Naive thymus-derived CD4-positive, alpha-beta T cell (primary cell): Measurements from ENCODE around the gene RSPO3. TPM values are rescaled to one million over a fixed set of nuclear protein-coding genes. Genes with fewer than 3 reads are reported as not detected.

Source experiments
- ATAC-seq: fragments of 150-1000 bp; cut with Tn5 transposase; 2 replicates; pipeline ENCODE4 v1.10.0; 2021; ENCODE audit warnings: mild to moderate bottlenecking, moderate library complexity
- CTCF ChIA-PET: fragments of 350-600 bp; sonication (Branson Sonifier 250); formaldehyde crosslinking; loops from one replicate; lab custom pipeline; 2021; ENCODE audit warnings: antibody characterized with exemption; lab: Charles Lee
- POLR2A ChIA-PET: fragments of 350-600 bp; sonication (Branson Sonifier 250); formaldehyde crosslinking; loops from one replicate; lab custom pipeline; 2021; ENCODE audit warnings: antibody characterized with exemption, inconsistent platforms; lab: Charles Lee
- DNase-seq, 9 donors: peaks; one replicate each; pipeline versions ENCODE4 v3.0.0 to v3.0.0-alpha.2; 2020 to 2022; ENCODE audit warnings: mixed read lengths in 1 of 9
- H3K27ac ChIP-seq: one replicate; pipeline ENCODE4 v1.7.0; 2013; ENCODE audit warnings: mild to moderate bottlenecking, low read depth, low read length, moderate library complexity
- H3K27me3 ChIP-seq, 2 donors: one replicate each; pipeline ENCODE4 v1.7.0; 2013; ENCODE audit warnings: low read length in 2 of 2, mild to moderate bottlenecking in 2 of 2, moderate library complexity in 2 of 2; ENCODE audit not compliant: control insufficient read depth in 2 of 2, insufficient read depth in 2 of 2
- H3K36me3 ChIP-seq, 3 experiments: 1 replicate in 2 of 3; 2 replicates in 1 of 3; pipeline ENCODE4 v1.7.0; 2013; ENCODE audit warnings: low read length in 3 of 3, mild to moderate bottlenecking in 3 of 3, moderate library complexity in 1 of 3; ENCODE audit not compliant: insufficient read depth in 3 of 3, control insufficient read depth in 2 of 3
- H3K4me1 ChIP-seq, 2 donors: one replicate each; pipeline ENCODE4 v1.7.0; 2013; ENCODE audit warnings: low read length in 2 of 2, mild to moderate bottlenecking in 2 of 2, moderate library complexity in 1 of 2; ENCODE audit not compliant: control insufficient read depth in 2 of 2, insufficient read depth in 2 of 2
- H3K4me3 ChIP-seq: 2 replicates; pipeline ENCODE4 v1.7.0; 2013; ENCODE audit warnings: mild to moderate bottlenecking, low read length
- H3K9me3 ChIP-seq, 3 experiments: 1 replicate in 2 of 3; 2 replicates in 1 of 3; pipeline ENCODE4 v1.7.0; 2013; ENCODE audit warnings: low read length in 3 of 3; ENCODE audit not compliant: control insufficient read depth in 2 of 3
- H3K27ac Mint-ChIP-seq, 9 donors: one replicate each; pipeline ENCODE4 v1.8.0; 2020 to 2022; ENCODE audit warnings: mixed read lengths in 9 of 9, mild to moderate bottlenecking in 8 of 9, moderate library complexity in 5 of 9, inconsistent platforms in 2 of 9
- H3K27me3 Mint-ChIP-seq, 5 donors: one replicate each; pipeline ENCODE4 v1.8.0; 2021 to 2022; ENCODE audit warnings: mixed read lengths in 5 of 5, mild to moderate bottlenecking in 1 of 5
- H3K36me3 Mint-ChIP-seq, 5 donors: one replicate each; pipeline ENCODE4 v1.8.0; 2020 to 2022; ENCODE audit warnings: mixed read lengths in 5 of 5, mild to moderate bottlenecking in 3 of 5, inconsistent platforms in 1 of 5
- H3K4me1 Mint-ChIP-seq, 7 donors: one replicate each; pipeline ENCODE4 v1.8.0; 2020 to 2022; ENCODE audit warnings: mixed read lengths in 7 of 7, mild to moderate bottlenecking in 3 of 7, inconsistent platforms in 1 of 7
- H3K4me3 Mint-ChIP-seq, 10 donors: one replicate each; pipeline ENCODE4 v1.8.0; 2020 to 2022; ENCODE audit warnings: mild to moderate bottlenecking in 10 of 10, mixed read lengths in 10 of 10, moderate library complexity in 6 of 10, inconsistent platforms in 2 of 10
- H3K9me3 Mint-ChIP-seq, 11 donors: one replicate each; pipeline ENCODE4 v1.8.0; 2020 to 2022; ENCODE audit warnings: mixed read lengths in 11 of 11, mild to moderate bottlenecking in 4 of 11, inconsistent platforms in 1 of 11, moderate library complexity in 1 of 11
- intact Hi-C, 2 donors: fragments of 100-400 bp; cut with micrococcal nuclease; formaldehyde crosslinking; loops; one replicate each; pipeline ENCODE4 v1.15.1; 2023
- polyA plus RNA-seq, 2 donors: library from polyadenylated mRNA; unstranded; fragments of 300-500 nt; fragmentation: Illumina TruSeq; gene quantifications; one replicate each; pipeline ENCODE4 v1.2.3, GENCODE V29; 2021
- total RNA-seq, 6 experiments: library from RNA in 5 of 6; stranded (reverse) in 5 of 6; gene quantifications; 1 replicate in 5 of 6; 2 replicates in 1 of 6; pipeline ENCODE4 v1.2.3 and lab custom pipeline; 2021 to 2026

RSPO3 gene
- total and polyA plus RNA-seq, 7 experiments from 2014 or later = not detected

- Mint-ChIP-seq H3K27ac (no peak overlapping the region), H3K4me3 (no peak overlapping the region), H3K9me3 (peaks cover 0 to 7% (median 4%) of the 10 kb centered on the region in 11 donors), H3K36me3 (no peaks in the 10 kb centered on the region), H3K27me3 (peaks cover 0 to 21% (median 11%) of the 10 kb centered on the region in 5 donors), H3K4me1 (no peaks in the 10 kb centered on the region)
- no peak overlapping the region for H3K4me3 ChIP-seq
- ATAC-seq (no peak), DNase-seq (no peak)
- intact Hi-C loops = no loop called here
- no peak overlapping the region for H3K27ac ChIP-seq
- ChIA-PET POLR2A (no interaction called here), CTCF (no interaction called here)
- H3K27me3 ChIP-seq = no peaks in the 10 kb centered on the region
- H3K9me3 ChIP-seq = no peaks in the 10 kb centered on the region
- no peaks in the 10 kb centered on the region for H3K4me1 ChIP-seq
- H3K36me3 ChIP-seq = no peaks in the 10 kb centered on the region
Measured at GRCh38 chr6:127164565-127164964, 46.1 kb downstream of the RSPO3 start.

GRCh38 chr6:127173156-127173940 is 54.9 kb downstream of the RSPO3 start:
- Histone ChIP-seq H3K27ac (no peak overlapping the region), H3K36me3 (no peaks in the 10 kb centered on the region), H3K9me3 (no peaks in the 10 kb centered on the region), H3K4me3 (no peak overlapping the region), H3K4me1 (no peaks in the 10 kb centered on the region), H3K27me3 (no peaks in the 10 kb centered on the region)
- POLR2A ChIA-PET = no interaction called here
- Mint-ChIP-seq H3K4me3 (no peak overlapping the region), H3K27ac (no peak overlapping the region), H3K9me3 (peaks cover 0 to 7% (median 3%) of the 10 kb centered on the region in 11 donors), H3K36me3 (no peaks in the 10 kb centered on the region), H3K4me1 (no peaks in the 10 kb centered on the region), H3K27me3 (peaks cover 6 to 43% (median 27%) of the 10 kb centered on the region in 5 donors)
- intact Hi-C loops = no loop called here
- no peak for ATAC-seq
- DNase-seq = no peak
- CTCF ChIA-PET = no interaction called here

GRCh38 chr6:127176146-127176545 is 57.7 kb downstream of the RSPO3 start:
- Histone ChIP-seq H3K27me3 (peaks cover 0 to 9% of the 10 kb centered on the region in 2 donors), H3K36me3 (no peaks in the 10 kb centered on the region), H3K27ac (no peak overlapping the region), H3K9me3 (no peaks in the 10 kb centered on the region), H3K4me1 (no peaks in the 10 kb centered on the region), H3K4me3 (no peak overlapping the region)
- Mint-ChIP-seq H3K4me1 (no peaks in the 10 kb centered on the region), H3K27ac (no peak overlapping the region), H3K27me3 (peaks cover 18 to 39% (median 26%) of the 10 kb centered on the region in 5 donors), H3K4me3 (no peak overlapping the region), H3K36me3 (no peaks in the 10 kb centered on the region), H3K9me3 (no peaks in the 10 kb centered on the region)
- ChIA-PET POLR2A (no interaction called here), CTCF (no interaction called here)
- ATAC-seq (no peak), DNase-seq (no peak)
- intact Hi-C loops = no loop called here

- Histone ChIP-seq H3K9me3 (no peaks in the 10 kb centered on the region), H3K27ac (no peak overlapping the region), H3K36me3 (no peaks in the 10 kb centered on the region), H3K4me1 (no peaks in the 10 kb centered on the region), H3K4me3 (no peak overlapping the region), H3K27me3 (peaks cover 0 to 9% of the 10 kb centered on the region in 2 donors)
- Mint-ChIP-seq H3K36me3 (no peaks in the 10 kb centered on the region), H3K4me1 (no peaks in the 10 kb centered on the region), H3K27ac (no peak overlapping the region), H3K9me3 (peaks cover 0 to 2% (median 0%) of the 10 kb centered on the region in 11 donors), H3K4me3 (no peak overlapping the region), H3K27me3 (peaks cover 18 to 39% (median 27%) of the 10 kb centered on the region in 5 donors)
- POLR2A ChIA-PET = interaction anchor here (0.7 kb wide), 1 partner anchor 1059 kb away, joined by 6 read pairs; no protein-coding TSS in a partner anchor
- ATAC-seq (no peak), DNase-seq (no peak)
- CTCF ChIA-PET = no interaction called here
- intact Hi-C loops = no loop called here
Measured at GRCh38 chr6:127177030-127177922, 58.8 kb downstream of the RSPO3 start.

- H3K9me3 Mint-ChIP-seq = peaks cover 0 to 2% (median 0%) of the 10 kb centered on the region in 11 donors
- POLR2A ChIA-PET = interaction anchor here (0.7 kb wide), 1 partner anchor 1060 kb away, joined by 6 read pairs; no protein-coding TSS in a partner anchor
- no peak overlapping the region for H3K4me3 Mint-ChIP-seq
- no peak for DNase-seq
- no peak overlapping the region for H3K27ac Mint-ChIP-seq
- peaks cover 21 to 44% (median 25%) of the 10 kb centered on the region in 5 donors for H3K27me3 Mint-ChIP-seq
- no peak for ATAC-seq
- no peaks in the 10 kb centered on the region for H3K9me3 ChIP-seq
- CTCF ChIA-PET = no interaction called here
- intact Hi-C loops = no loop called here
- no peaks in the 10 kb centered on the region for H3K4me1 ChIP-seq
- H3K27ac ChIP-seq = no peak overlapping the region
- peaks cover 0 to 9% of the 10 kb centered on the region in 2 donors for H3K27me3 ChIP-seq
- no peaks in the 10 kb centered on the region for H3K36me3 ChIP-seq
- no peak overlapping the region for H3K4me3 ChIP-seq
- no peaks in the 10 kb centered on the region for H3K36me3 Mint-ChIP-seq
- H3K4me1 Mint-ChIP-seq = no peaks in the 10 kb centered on the region
Measured at GRCh38 chr6:127177923-127178231, 59.4 kb downstream of the RSPO3 start.

- CTCF ChIA-PET = no interaction called here
- H3K9me3 Mint-ChIP-seq = peaks cover 0 to 2% (median 0%) of the 10 kb centered on the region in 11 donors
Measured at GRCh38 chr6:127178746-127179145, 60.3 kb downstream of the RSPO3 start.

More at GRCh38 chr6:127178746-127179145, 60.3 kb downstream of the RSPO3 start:
- peaks cover 0 to 9% of the 10 kb centered on the region in 2 donors for H3K27me3 ChIP-seq
- no peaks in the 10 kb centered on the region for H3K9me3 ChIP-seq
- POLR2A ChIA-PET = no interaction called here
- H3K4me3 Mint-ChIP-seq = no peak overlapping the region
- intact Hi-C loops = no loop called here
- no peak overlapping the region for H3K27ac ChIP-seq
- H3K36me3 ChIP-seq = no peaks in the 10 kb centered on the region
- DNase-seq (no peak), ATAC-seq (no peak)
- H3K36me3 Mint-ChIP-seq = no peaks in the 10 kb centered on the region
- H3K27ac Mint-ChIP-seq = no peak overlapping the region
- H3K4me1 Mint-ChIP-seq = no peaks in the 10 kb centered on the region
- H3K27me3 Mint-ChIP-seq = peaks cover 21 to 46% (median 26%) of the 10 kb centered on the region in 5 donors
- H3K4me1 ChIP-seq = no peaks in the 10 kb centered on the region
- H3K4me3 ChIP-seq = no peak overlapping the region
